ENCODE results near the gene UCHL3.
"Not testable (repeated sequence)": the region's sequence is repeated elsewhere in the genome, so short reads cannot be mapped to it uniquely, and the experiment has no call there.

Gene UCHL3
- total RNA-seq, result 1.1 to 3.3 reads per million in 2 experiments

- peak; percentile 95 for DNase-seq (ENCODE audit: low read depth)
Observed at GRCh38 chr13:75549262-75550158, at the start of gene UCHL3. TSS of gene UCHL3 (plus strand) at chr13:75549791. CDS start at chr13:75549821, 30 bp downstream.

- DNase-seq (ENCODE audit: low read depth), result no peak
Observed at GRCh38 chr13:75505327-75505726, 44.3 kb upstream of the UCHL3 start.

- no peak for DNase-seq (ENCODE audit: low read depth)
Observed at GRCh38 chr13:75506018-75506417, 43.6 kb upstream of the UCHL3 start.

GRCh38 chr13:75507027-75508001 lies 42.3 kb upstream of the UCHL3 start:
- DNase-seq (ENCODE audit: low read depth), result no peak

GRCh38 chr13:75508002-75508548 lies 41.5 kb upstream of the UCHL3 start:
- no peak for DNase-seq (ENCODE audit: low read depth)

- DNase-seq (ENCODE audit: low read depth), result no peak
Observed at GRCh38 chr13:75511051-75511625, 38.5 kb upstream of the UCHL3 start.

- DNase-seq (ENCODE audit: low read depth), result no peak
Observed at GRCh38 chr13:75512253-75512652, 37.3 kb upstream of the UCHL3 start.

- DNase-seq (ENCODE audit: low read depth), result no peak
Observed at GRCh38 chr13:75513271-75513670, 36.3 kb upstream of the UCHL3 start.

- DNase-seq (ENCODE audit: low read depth), result no peak
Observed at GRCh38 chr13:75514080-75514995, 35.3 kb upstream of the UCHL3 start.

- DNase-seq (ENCODE audit: low read depth), result no peak
Observed at GRCh38 chr13:75518439-75519088, 31.0 kb upstream of the UCHL3 start.

GRCh38 chr13:75521956-75522355 lies 27.6 kb upstream of the UCHL3 start:
- DNase-seq (ENCODE audit: low read depth), result no peak

- no peak for DNase-seq (ENCODE audit: low read depth)
Observed at GRCh38 chr13:75530549-75530961, 19.0 kb upstream of the UCHL3 start.

- DNase-seq (ENCODE audit: low read depth), result no peak
Observed at GRCh38 chr13:75533861-75534260, 15.7 kb upstream of the UCHL3 start.

- DNase-seq (ENCODE audit: low read depth), result peak; percentile 45
Observed at GRCh38 chr13:75537401-75538365, 11.9 kb upstream of the UCHL3 start, which contains the start of gene COMMD6. TSS of gene COMMD6 (minus strand) at chr13:75537841. CDS start at chr13:75537805, 36 bp downstream.

- DNase-seq (ENCODE audit: low read depth), result no peak
Observed at GRCh38 chr13:75541287-75541686, 8.3 kb upstream of the UCHL3 start.

- DNase-seq (ENCODE audit: low read depth), result no peak
Observed at GRCh38 chr13:75541961-75542360, 7.6 kb upstream of the UCHL3 start.

- no peak for DNase-seq (ENCODE audit: low read depth)
Observed at GRCh38 chr13:75544681-75545330, 4.8 kb upstream of the UCHL3 start.

- DNase-seq (ENCODE audit: low read depth), result not testable (repeated sequence)
Observed at GRCh38 chr13:75545386-75545785, 4.2 kb upstream of the UCHL3 start.

Data from T follicular helper cell (primary cell).